Upper lobe of right lung (tissue), 1 donor: Measurements from ENCODE around the gene FBN1. TPM values are rescaled to one million over a fixed set of nuclear protein-coding genes. Genes with fewer than 3 reads are reported as not detected.
A peak's percentile ranks its signal among the peaks of the same experiment; 100 is the strongest.

ENCODE experiments used
- ATAC-seq: fragments of 200-7000 bp; cut with Tn5 transposase; one replicate; pipeline ENCODE4 v1.9.1; 2020; ENCODE audit warnings: mild to moderate bottlenecking, moderate library complexity
- DNase-seq: peaks from one replicate; pipeline ENCODE4 v3.0.0-alpha.2; 2020
- H3K27ac ChIP-seq: fragments of 200-600 bp; one replicate; pipeline ENCODE4 v1.8.0; 2022
- H3K27me3 ChIP-seq: fragments of 200-600 bp; one replicate; pipeline ENCODE4 v1.8.0; 2022; ENCODE audit warnings: mild to moderate bottlenecking
- H3K36me3 ChIP-seq: fragments of 200-600 bp; one replicate; pipeline ENCODE4 v1.8.0; 2022
- H3K4me1 ChIP-seq: fragments of 200-600 bp; one replicate; pipeline ENCODE4 v1.8.0; 2022
- H3K4me3 ChIP-seq: fragments of 200-600 bp; one replicate; pipeline ENCODE4 v1.8.0; 2022; ENCODE audit warnings: mild to moderate bottlenecking
- H3K9me3 ChIP-seq: fragments of 200-600 bp; one replicate; pipeline ENCODE4 v1.8.0; 2022
- CTCF ChIP-seq: fragments of 200-600 bp; IDR thresholded peaks from one replicate; pipeline ENCODE4 v1.8.0; 2022; ENCODE audit warnings: antibody characterized with exemption
- intact Hi-C: fragments of 100-400 bp; cut with DNase I; formaldehyde crosslinking; loops from one replicate; pipeline ENCODE4 v1.11.0; 2022
- total RNA-seq: library from RNA; stranded (reverse); fragmentation: NEBNext Ultra II Directional; extraction: Animal tissue kit (Norgen Biotek cat#: 25700); gene quantifications from one replicate; pipeline ENCODE4 v1.2.1, GENCODE V29; 2021
- donor health status: DM: no; HTN: yes; CAD: no; lungs with severe emphysema.

The FBN1 gene
- total RNA-seq, 1 donor from 2014 or later: 46.9 TPM

- DNase-seq: no peak
- H3K27me3 ChIP-seq: no peaks in the 10 kb centered on the region
- H3K4me3 ChIP-seq: no peak overlapping the region
- no peak for TF ChIP-seq CTCF
- ATAC-seq: peak; percentile 16
- H3K36me3 ChIP-seq: no peaks in the 10 kb centered on the region
- H3K27ac ChIP-seq: no peak overlapping the region
- intact Hi-C loops: no loop called here
- H3K9me3 ChIP-seq: no peaks in the 10 kb centered on the region
- peaks cover 10% of the 10 kb centered on the region for H3K4me1 ChIP-seq
Observed at GRCh38 chr15:48541341-48542278, 103.9 kb downstream of the FBN1 start.

GRCh38 chr15:48540756-48541155, 104.8 kb downstream of the FBN1 start:
- no peaks in the 10 kb centered on the region for H3K27me3 ChIP-seq
- no peak for DNase-seq
- intact Hi-C loops: no loop called here
- no peaks in the 10 kb centered on the region for H3K9me3 ChIP-seq
- H3K4me1 ChIP-seq: peaks cover 10% of the 10 kb centered on the region
- H3K4me3 ChIP-seq: no peak overlapping the region
- TF ChIP-seq CTCF: no peak
- no peak for ATAC-seq
- H3K27ac ChIP-seq: no peak overlapping the region
- no peaks in the 10 kb centered on the region for H3K36me3 ChIP-seq

GRCh38 chr15:48538941-48539340, 106.6 kb downstream of the FBN1 start:
- H3K27ac ChIP-seq: no peak overlapping the region
- H3K27me3 ChIP-seq: no peaks in the 10 kb centered on the region
- no peak overlapping the region for H3K4me3 ChIP-seq
- DNase-seq: no peak
- H3K36me3 ChIP-seq: no peaks in the 10 kb centered on the region
- intact Hi-C loops: no loop called here
- peaks cover 10% of the 10 kb centered on the region for H3K4me1 ChIP-seq
- ATAC-seq: no peak
- no peak for TF ChIP-seq CTCF
- no peaks in the 10 kb centered on the region for H3K9me3 ChIP-seq

- Histone ChIP-seq H3K27ac (peak overlapping the region; percentile 3), H3K27me3 (no peaks in the 10 kb centered on the region)
Observed at GRCh38 chr15:48537271-48538113, 108.0 kb downstream of the FBN1 start.

GRCh38 chr15:48536681-48537091, 108.8 kb downstream of the FBN1 start:
- no peak overlapping the region for H3K4me3 ChIP-seq
- TF ChIP-seq CTCF: no peak
- DNase-seq (no peak), ATAC-seq (no peak)
- H3K9me3 ChIP-seq: no peaks in the 10 kb centered on the region
- H3K36me3 ChIP-seq: no peaks in the 10 kb centered on the region
- H3K4me1 ChIP-seq: peaks cover 10% of the 10 kb centered on the region
- no peaks in the 10 kb centered on the region for H3K27me3 ChIP-seq
- peak overlapping the region; percentile 15 for H3K27ac ChIP-seq
- intact Hi-C loops: no loop called here

More at GRCh38 chr15:48537271-48538113, 108.0 kb downstream of the FBN1 start:
- Histone ChIP-seq H3K9me3 (no peaks in the 10 kb centered on the region), H3K4me1 (peaks cover 10% of the 10 kb centered on the region), H3K36me3 (no peaks in the 10 kb centered on the region), H3K4me3 (no peak overlapping the region)
- DNase-seq: no peak
- ATAC-seq: no peak
- intact Hi-C loops: no loop called here
- TF ChIP-seq CTCF: no peak
